Stimulated activated CD8-positive, alpha-beta memory T cell treated with anti-CD3 and anti-CD28 coated beads, Interleukin-7, amount 100 ng/mL, for 48 hours (primary cell): ENCODE results near the gene DNAH1.

Experiments used
- DNase-seq, 2 donors: peaks; one replicate each; pipeline ENCODE4 v3.0.0-alpha.2; 2020; ENCODE audit warnings: low read depth in 1 of 2; ENCODE audit errors: extremely low read depth in 1 of 2

DNAH1 gene

GRCh38 chr3:52355526-52355925 is 39.4 kb downstream of the DNAH1 start:
- DNase-seq = no peak

- no peak for DNase-seq
Measured at GRCh38 chr3:52356126-52356525, 40.0 kb downstream of the DNAH1 start.

GRCh38 chr3:52357151-52358080 is 41.3 kb downstream of the DNAH1 start:
- DNase-seq = no peak

GRCh38 chr3:52358362-52358940 is 42.3 kb downstream of the DNAH1 start:
- no peak for DNase-seq

- no peak for DNase-seq
Measured at GRCh38 chr3:52359116-52359855, 43.2 kb downstream of the DNAH1 start.

- no peak for DNase-seq
Measured at GRCh38 chr3:52361011-52361410, 44.9 kb downstream of the DNAH1 start.

GRCh38 chr3:52361454-52361853 is 45.3 kb downstream of the DNAH1 start:
- no peak for DNase-seq

GRCh38 chr3:52361898-52362297 is 45.8 kb downstream of the DNAH1 start:
- no peak for DNase-seq

- no peak for DNase-seq
Measured at GRCh38 chr3:52364322-52365035, 48.4 kb downstream of the DNAH1 start.

- DNase-seq = no peak
Measured at GRCh38 chr3:52366527-52366926, 50.4 kb downstream of the DNAH1 start.

- DNase-seq = no peak
Measured at GRCh38 chr3:52367891-52368880, 52.1 kb downstream of the DNAH1 start.

- no peak for DNase-seq
Measured at GRCh38 chr3:52370531-52370930, 54.4 kb downstream of the DNAH1 start.

GRCh38 chr3:52372822-52373504 is 56.8 kb downstream of the DNAH1 start:
- DNase-seq = no peak

- no peak for DNase-seq
Measured at GRCh38 chr3:52373676-52374075, 57.6 kb downstream of the DNAH1 start.

- no peak for DNase-seq
Measured at GRCh38 chr3:52374173-52374572, 58.1 kb downstream of the DNAH1 start.

- no peak for DNase-seq
Measured at GRCh38 chr3:52379610-52380009, 63.5 kb downstream of the DNAH1 start.

GRCh38 chr3:52380023-52380422 is 63.9 kb downstream of the DNAH1 start:
- DNase-seq = no peak

- DNase-seq = no peak
Measured at GRCh38 chr3:52381623-52382022, 65.5 kb downstream of the DNAH1 start.

- DNase-seq = no peak
Measured at GRCh38 chr3:52383446-52383845, 67.3 kb downstream of the DNAH1 start.
